Astrocyte (in vitro differentiated cells and primary cell): ENCODE results near the gene DUSP16.
"Not testable (repeated sequence)": the region's sequence is repeated elsewhere in the genome, so short reads cannot be mapped to it uniquely, and the experiment has no call there.

Source experiments
- EZH2 ChIP-seq: IDR thresholded peaks from 2 replicates; pipeline ENCODE4 v1.6.1; 2012; ENCODE audit warnings: mild to moderate bottlenecking, low read length, inconsistent platforms; ENCODE audit not compliant: insufficient read depth
- TF ChIP-seq, protein P1 (sequence below): IDR thresholded peaks from 2 replicates; pipeline ENCODE4 v1.5.1; 2011; ENCODE audit warnings: low read depth, mild to moderate bottlenecking, inconsistent platforms, low read length, moderate library complexity; ENCODE audit not compliant: insufficient read depth

GRCh38 chr12:12522657-12523056, 40.0 kb downstream of the DUSP16 start:
- not testable (repeated sequence) for TF ChIP-seq EZH2
- TF ChIP-seq, protein P1, sequence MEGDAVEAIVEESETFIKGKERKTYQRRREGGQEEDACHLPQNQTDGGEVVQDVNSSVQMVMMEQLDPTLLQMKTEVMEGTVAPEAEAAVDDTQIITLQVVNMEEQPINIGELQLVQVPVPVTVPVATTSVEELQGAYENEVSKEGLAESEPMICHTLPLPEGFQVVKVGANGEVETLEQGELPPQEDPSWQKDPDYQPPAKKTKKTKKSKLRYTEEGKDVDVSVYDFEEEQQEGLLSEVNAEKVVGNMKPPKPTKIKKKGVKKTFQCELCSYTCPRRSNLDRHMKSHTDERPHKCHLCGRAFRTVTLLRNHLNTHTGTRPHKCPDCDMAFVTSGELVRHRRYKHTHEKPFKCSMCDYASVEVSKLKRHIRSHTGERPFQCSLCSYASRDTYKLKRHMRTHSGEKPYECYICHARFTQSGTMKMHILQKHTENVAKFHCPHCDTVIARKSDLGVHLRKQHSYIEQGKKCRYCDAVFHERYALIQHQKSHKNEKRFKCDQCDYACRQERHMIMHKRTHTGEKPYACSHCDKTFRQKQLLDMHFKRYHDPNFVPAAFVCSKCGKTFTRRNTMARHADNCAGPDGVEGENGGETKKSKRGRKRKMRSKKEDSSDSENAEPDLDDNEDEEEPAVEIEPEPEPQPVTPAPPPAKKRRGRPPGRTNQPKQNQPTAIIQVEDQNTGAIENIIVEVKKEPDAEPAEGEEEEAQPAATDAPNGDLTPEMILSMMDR: not testable (repeated sequence)
